ENCODE data around the gene CCT4. TPM values are rescaled to one million over a fixed set of nuclear protein-coding genes. Genes with fewer than 3 reads are reported as not detected.

CCT4 gene
- total RNA-seq (2022) (176 and 203 TPM in 2 replicates), Bru-seq, nascent RNA (percentile 95 among the genes with signal in this experiment), BruChase-seq, experiment 1, labeled RNA remaining after a 6-hour chase (percentile 98 among the genes with signal in this experiment), BruChase-seq, experiment 2, labeled RNA remaining after a 2-hour chase (percentile 95 among the genes with signal in this experiment)
- long read RNA-seq, transcript CCT4-201 (14 exons, 2,520 nt), result major isoform, 397 of 431 reads
- long read RNA-seq, partial matches to known transcripts, result 10 of 431 reads
- long read RNA-seq, other reads (novel, unspliced or antisense), result 22 of 431 reads

- Mint-ChIP-seq H3K9me3 (ENCODE audit: unreplicated experiment) (no peaks in the 10 kb centered on the region), H3K4me1 (ENCODE audit: insufficient read depth, unreplicated experiment) (peaks cover 11% of the 10 kb centered on the region), H3K27ac (ENCODE audit: low read depth, unreplicated experiment) (peak within 1 kb of the TSS; percentile 99), H3K27me3 (ENCODE audit: insufficient read depth, unreplicated experiment) (no peaks in the 10 kb centered on the region), H3K4me3 (ENCODE audit: unreplicated experiment) (peak within 1 kb of the TSS; percentile 91), H3K36me3 (ENCODE audit: insufficient read depth, unreplicated experiment) (peaks cover 40% of the 10 kb centered on the region)
- intact Hi-C loops (cut with micrococcal nuclease), result no loop called here
- no TSS peak for BruUV-seq (replicated peaks)
- ChIA-PET POLR2A (interaction anchor here (0.6 to 2.0 kb wide), 10 partner anchors 10 to 711 kb away, joined by 3 to 16 read pairs (median 4); partner anchors contain the start of genes COMMD1 and FAM161A), CTCF (interaction anchor here (1.5 to 2.6 kb wide), 2 partner anchors 10 to 17 kb away, joined by 3 to 9 read pairs; partner anchors contain the start of gene COMMD1)
- peak; percentile 84 for DNase-seq (ENCODE audit: unreplicated experiment)
- no peak for TF ChIP-seq CTCF (IDR thresholded peaks at IDR 0.05; ENCODE audit: unreplicated experiment)
Measured at GRCh38 chr2:61888267-61889055, at the start of gene CCT4. CCT4 (minus strand) TSS chr2:61888656; CDS start chr2:61888507, 149 bp downstream.

DNA sequence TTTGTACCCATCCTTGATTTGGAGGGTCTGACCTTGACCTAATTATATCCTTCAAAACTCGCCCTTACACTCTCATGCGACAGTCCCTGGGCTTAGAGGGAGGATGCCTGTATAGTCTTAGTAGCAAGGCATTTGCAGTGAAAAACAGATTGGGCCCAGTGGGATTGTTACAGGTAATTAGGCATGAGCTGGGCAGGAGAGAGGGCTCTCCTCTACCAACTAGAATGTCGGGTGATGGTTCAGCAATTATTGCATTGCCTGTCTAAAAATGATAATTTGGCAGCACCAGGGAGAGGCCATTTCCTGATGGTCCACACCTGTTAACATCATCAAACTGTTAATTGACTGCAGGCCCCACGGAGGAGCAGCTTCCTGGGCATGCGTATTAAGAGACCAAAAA, 49.4 kb upstream of the CCT4 start:
- no peak overlapping the region for H3K27ac Mint-ChIP-seq (ENCODE audit: low read depth, unreplicated experiment)
- DNase-seq (ENCODE audit: unreplicated experiment), result no peak
- peaks cover 4% of the 10 kb centered on the region for H3K36me3 Mint-ChIP-seq (ENCODE audit: insufficient read depth, unreplicated experiment)
- ChIA-PET POLR2A (no interaction called here), CTCF (interaction anchor here (0.6 to 0.7 kb wide), 3 partner anchors 168 to 807 kb away, joined by 3 read pairs; no protein-coding TSS in a partner anchor)
- no peak overlapping the region for H3K4me3 Mint-ChIP-seq (ENCODE audit: unreplicated experiment)
- H3K9me3 Mint-ChIP-seq (ENCODE audit: unreplicated experiment), result no peaks in the 10 kb centered on the region
- BruUV-seq (replicated peaks), result no TSS peak
- H3K27me3 Mint-ChIP-seq (ENCODE audit: insufficient read depth, unreplicated experiment), result no peaks in the 10 kb centered on the region
- intact Hi-C loops (cut with micrococcal nuclease), result no loop called here
- H3K4me1 Mint-ChIP-seq (ENCODE audit: insufficient read depth, unreplicated experiment), result no peaks in the 10 kb centered on the region
- no peak for TF ChIP-seq CTCF (IDR thresholded peaks at IDR 0.05; ENCODE audit: unreplicated experiment)

- no peak overlapping the region for H3K27ac Mint-ChIP-seq (ENCODE audit: low read depth, unreplicated experiment)
Measured at GRCh38 chr2:61937098-61937497, 48.6 kb upstream of the CCT4 start.

More at GRCh38 chr2:61937098-61937497, 48.6 kb upstream of the CCT4 start:
- POLR2A ChIA-PET, result interaction anchor here (1.3 kb wide), 1 partner anchor 32 kb away, joined by 4 read pairs; no protein-coding TSS in a partner anchor
- Mint-ChIP-seq H3K4me1 (ENCODE audit: insufficient read depth, unreplicated experiment) (no peaks in the 10 kb centered on the region), H3K4me3 (ENCODE audit: unreplicated experiment) (no peak overlapping the region), H3K9me3 (ENCODE audit: unreplicated experiment) (no peaks in the 10 kb centered on the region), H3K36me3 (ENCODE audit: insufficient read depth, unreplicated experiment) (peaks cover 4% of the 10 kb centered on the region), H3K27me3 (ENCODE audit: insufficient read depth, unreplicated experiment) (no peaks in the 10 kb centered on the region)
- no peak for TF ChIP-seq CTCF (IDR thresholded peaks at IDR 0.05; ENCODE audit: unreplicated experiment)
- intact Hi-C loops (cut with micrococcal nuclease), result no loop called here
- DNase-seq (ENCODE audit: unreplicated experiment), result no peak
- BruUV-seq (replicated peaks), result no TSS peak
- CTCF ChIA-PET, result interaction anchor here (0.7 kb wide), 1 partner anchor 317 kb away, joined by 3 read pairs; no protein-coding TSS in a partner anchor
